Mesenteric fat pad (tissue), 1 donor: ENCODE data around the gene BAG2. TPM values are rescaled to one million over a fixed set of nuclear protein-coding genes. Genes with fewer than 3 reads are reported as not detected.
A peak's percentile ranks its signal among the peaks of the same experiment; 100 is the strongest.

Experiments used
- DNase-seq: peaks from one replicate; pipeline ENCODE4 v3.0.0-alpha.2; 2020; ENCODE audit warnings: low spot score
- total RNA-seq: library from RNA; stranded (reverse); fragmentation: NEBNext Ultra II Directional; extraction: Animal tissue kit (Norgen Biotek cat#: 25700); gene quantifications from one replicate; pipeline ENCODE4 v1.2.1, GENCODE V29; 2021
- donor health status: DM: yes; HTN: yes; CAD: no.

BAG2 gene
- total RNA-seq, 1 donor from 2014 or later, result 4.4 TPM

DNA sequence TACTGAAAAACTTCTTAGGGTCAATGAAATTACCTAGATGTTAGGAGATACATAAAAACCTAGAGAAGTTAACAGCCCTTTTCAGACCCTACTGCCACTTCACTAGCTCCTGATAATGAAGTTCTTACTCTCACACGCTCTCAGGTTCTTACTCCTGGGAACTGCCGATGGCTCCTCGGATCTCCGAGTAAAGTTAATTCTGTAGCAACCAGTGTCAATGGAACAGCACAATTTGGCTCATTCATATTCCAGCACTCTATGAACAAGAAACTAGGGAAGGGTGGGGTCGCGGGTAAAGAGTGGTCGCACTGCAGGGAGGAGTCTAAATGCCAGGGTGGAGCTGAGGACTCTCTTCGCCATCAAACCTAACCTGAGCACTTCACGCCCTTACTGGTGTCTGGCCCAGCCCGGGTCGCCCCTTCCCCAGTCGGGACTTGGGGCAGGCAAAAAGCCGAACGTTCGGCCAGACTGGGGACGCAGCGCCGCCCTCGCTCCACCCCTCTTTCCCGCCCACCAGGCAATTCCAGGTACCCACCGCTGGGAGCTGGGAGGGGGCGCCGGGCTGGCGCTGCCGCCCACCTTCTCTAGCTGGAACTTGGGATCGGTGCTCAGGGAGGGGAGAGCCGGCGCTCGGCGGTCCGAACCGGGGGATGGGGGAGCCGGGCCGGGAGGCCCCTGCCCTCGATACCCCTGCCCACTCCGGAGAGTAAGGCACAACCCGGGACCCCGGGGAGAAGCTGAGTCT lies 49.2 kb downstream of the BAG2 start:
- no peak for DNase-seq

DNA sequence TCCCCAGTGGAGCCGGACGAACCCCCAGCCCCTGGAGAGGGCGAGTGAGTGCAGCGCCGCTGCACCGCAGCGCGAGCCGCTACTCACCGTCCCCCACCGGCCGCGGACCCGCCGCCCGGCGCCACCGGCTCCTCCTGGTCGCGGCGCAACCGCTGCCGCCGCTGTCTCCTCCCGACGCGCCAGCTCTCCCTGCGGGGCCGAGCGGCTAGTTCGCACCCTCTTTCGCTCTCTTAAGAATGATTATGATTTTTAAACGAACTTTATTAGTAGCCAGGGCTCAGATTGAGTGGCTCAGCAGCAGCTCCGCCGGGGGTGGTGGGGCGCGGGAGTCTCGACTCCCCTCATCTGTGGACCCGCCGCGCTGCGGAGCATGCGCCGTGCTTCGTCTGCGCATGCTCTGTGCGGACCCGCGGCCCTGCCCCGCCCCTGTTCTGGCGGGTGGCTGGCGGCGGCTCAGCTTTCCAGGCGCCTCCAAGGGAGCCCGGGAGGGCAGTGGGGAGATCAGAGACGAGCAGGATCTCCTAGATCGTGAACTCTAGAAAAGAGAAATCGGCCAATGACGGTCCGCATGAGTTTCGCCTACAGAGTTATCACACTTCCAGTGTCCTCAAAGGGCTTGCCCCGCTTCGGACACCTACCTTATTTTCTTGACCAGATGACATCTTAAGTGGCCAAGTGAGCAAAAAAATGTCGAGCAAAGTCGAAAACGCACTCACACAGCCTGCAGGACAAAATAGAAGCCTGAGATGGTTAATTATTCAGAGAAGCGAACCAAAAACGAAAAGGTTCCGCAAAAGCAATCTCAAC lies 50.0 kb downstream of the BAG2 start, which contains the start of gene RAB23:
TSS of gene RAB23 (minus strand) at position 372 of the 807 bp plus-strand sequence. CDS start 11,927 bp downstream, outside the sequence.
- peak; percentile 95 for DNase-seq

DNA sequence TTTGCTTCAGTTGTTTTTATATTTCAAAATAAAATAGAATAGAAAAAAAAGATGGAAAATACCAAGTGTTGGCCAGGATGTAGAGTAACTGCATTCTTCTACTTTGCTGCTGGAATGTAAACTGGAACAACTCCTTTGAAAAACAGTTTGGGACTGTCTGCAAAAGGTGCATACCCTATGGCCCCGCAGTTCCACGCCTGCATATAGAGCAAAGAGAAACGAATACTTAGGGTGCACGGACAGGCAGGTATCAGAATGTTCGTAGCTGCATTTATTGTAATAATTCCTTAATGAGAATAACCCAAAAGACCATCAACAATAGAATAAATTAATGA lies 50.6 kb downstream of the BAG2 start:
- DNase-seq, result no peak

GRCh38 chr6:57224769-57225515 lies 52.8 kb downstream of the BAG2 start:
- no peak for DNase-seq

DNA sequence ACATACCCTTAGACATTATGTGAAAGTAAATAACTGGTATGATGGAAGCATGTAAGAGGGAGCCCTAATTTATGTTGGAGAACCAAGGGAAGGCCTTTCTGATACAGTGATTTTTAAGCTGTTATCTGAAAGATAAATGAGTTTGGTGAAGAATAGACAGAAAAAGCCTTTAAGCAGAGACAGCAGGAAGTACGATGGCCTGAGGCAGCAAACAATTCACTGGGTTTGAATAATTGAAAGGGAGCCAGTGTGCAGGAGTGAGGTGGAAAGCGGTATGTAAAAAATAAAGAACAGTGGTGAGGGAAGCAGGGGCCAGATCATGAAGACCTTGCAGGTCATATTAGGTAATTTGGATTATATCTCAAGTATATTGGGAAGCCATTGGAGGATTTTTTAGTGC lies 54.1 kb downstream of the BAG2 start:
- DNase-seq, result no peak

Other genes starting within 250 kb of the BAG2 start
- gene BEND6, start 217.2 kb upstream of the BAG2 start, total RNA-seq, result 0.90 TPM
- 14.4 TPM for gene KIAA1586, start 125.6 kb upstream of the BAG2 start, total RNA-seq
- gene ZNF451, start 82.1 kb upstream of the BAG2 start, total RNA-seq, result 44.7 TPM
- 9.4 TPM for gene RAB23, start 50.0 kb downstream of the BAG2 start, total RNA-seq
- 8.4 TPM for gene PRIM2, start 145.3 kb downstream of the BAG2 start, total RNA-seq